Mesenchymal stem cell (in vitro differentiated cells and primary cell): ENCODE measurements around the gene RTF2.
"Not testable (repeated sequence)": the region's sequence is repeated elsewhere in the genome, so short reads cannot be mapped to it uniquely, and the experiment has no call there.

Experiments used
- DNase-seq: peaks from one replicate; pipeline ENCODE4 v3.0.0-alpha.2; 2013
- H2AFZ ChIP-seq: one replicate; pipeline ENCODE4 v1.6.1; 2013; ENCODE audit warnings: low read depth, mild to moderate bottlenecking, control low read depth, inconsistent platforms, low read length, moderate library complexity
- H2AK5ac ChIP-seq: 2 replicates; pipeline ENCODE4 v1.6.1; 2013; ENCODE audit warnings: low read length, moderate library complexity, mild to moderate bottlenecking, inconsistent platforms; ENCODE audit not compliant: severe bottlenecking
- H2BK120ac ChIP-seq: one replicate; pipeline ENCODE4 v1.6.1; 2013; ENCODE audit warnings: low read depth, mild to moderate bottlenecking, inconsistent platforms, low read length, moderate library complexity
- H2BK12ac ChIP-seq, 2 experiments: one replicate each; pipeline ENCODE4 v1.6.1; 2013; ENCODE audit warnings: inconsistent platforms in 2 of 2, low read length in 2 of 2, mild to moderate bottlenecking in 2 of 2, moderate library complexity in 2 of 2, control low read depth in 1 of 2
- H2BK15ac ChIP-seq: one replicate; pipeline ENCODE4 v1.6.1; 2013; ENCODE audit warnings: mild to moderate bottlenecking, low read depth, inconsistent platforms; ENCODE audit not compliant: poor library complexity, severe bottlenecking
- H2BK5ac ChIP-seq: 2 replicates; pipeline ENCODE4 v1.6.1; 2013; ENCODE audit warnings: low read depth, mild to moderate bottlenecking, low read length, control low read depth, inconsistent platforms; ENCODE audit not compliant: poor library complexity, severe bottlenecking
- H3K14ac ChIP-seq, 2 experiments: one replicate each; pipeline ENCODE4 v1.6.1; 2013; ENCODE audit warnings: inconsistent platforms in 2 of 2, low read length in 2 of 2, control low read depth in 1 of 2, mild to moderate bottlenecking in 1 of 2, moderate library complexity in 1 of 2
- H3K18ac ChIP-seq, 2 experiments: one replicate each; pipeline ENCODE4 v1.6.1; 2013; ENCODE audit warnings: inconsistent platforms in 2 of 2, low read length in 2 of 2, control low read depth in 1 of 2, low read depth in 1 of 2, mild to moderate bottlenecking in 1 of 2
- H3K23ac ChIP-seq, 2 experiments: one replicate each; pipeline ENCODE4 v1.6.1; 2013; ENCODE audit warnings: inconsistent platforms in 2 of 2, low read length in 2 of 2, mild to moderate bottlenecking in 2 of 2, moderate library complexity in 2 of 2, control low read depth in 1 of 2
- H3K27ac ChIP-seq: 2 replicates; pipeline ENCODE4 v1.5.1; 2013; ENCODE audit warnings: mild to moderate bottlenecking, moderate library complexity, low read length, control low read depth, inconsistent platforms; ENCODE audit not compliant: poor library complexity, severe bottlenecking
- H3K27me3 ChIP-seq, 2 experiments: 2 replicates each; pipeline versions ENCODE4 v1.6.1 to v1.7.0; 2013; ENCODE audit warnings: low read length in 2 of 2, mild to moderate bottlenecking in 2 of 2, moderate library complexity in 2 of 2, control low read depth in 1 of 2, inconsistent platforms in 1 of 2; ENCODE audit not compliant: control insufficient read depth in 1 of 2, insufficient read depth in 1 of 2
- H3K36me3 ChIP-seq, 2 experiments: 2 replicates each; pipeline versions ENCODE4 v1.6.1 to v1.7.0; 2013; ENCODE audit warnings: low read length in 2 of 2, control low read depth in 1 of 2, inconsistent platforms in 1 of 2, low read depth in 1 of 2, mild to moderate bottlenecking in 1 of 2; ENCODE audit not compliant: insufficient read depth in 2 of 2, control insufficient read depth in 1 of 2
- H3K4ac ChIP-seq, 2 experiments: one replicate each; pipeline ENCODE4 v1.6.1; 2013; ENCODE audit warnings: inconsistent platforms in 2 of 2, low read length in 2 of 2, mild to moderate bottlenecking in 2 of 2, moderate library complexity in 2 of 2, control low read depth in 1 of 2, low read depth in 1 of 2
- H3K4me1 ChIP-seq: 2 replicates; pipeline ENCODE4 v1.6.1; 2013; ENCODE audit warnings: low read depth, low read length, control low read depth; ENCODE audit not compliant: control insufficient read depth, insufficient read depth
- H3K4me2 ChIP-seq: 2 replicates; pipeline ENCODE4 v1.6.1; 2013; ENCODE audit warnings: low read length, mild to moderate bottlenecking, inconsistent platforms; ENCODE audit not compliant: poor library complexity, severe bottlenecking
- H3K4me3 ChIP-seq, 2 experiments: 2 replicates each; pipeline versions ENCODE4 v1.5.1 to v1.7.0; 2013; ENCODE audit warnings: low read length in 2 of 2, mild to moderate bottlenecking in 2 of 2, control low read depth in 1 of 2, low read depth in 1 of 2; ENCODE audit not compliant: insufficient read depth in 1 of 2
- H3K79me1 ChIP-seq: replicated peaks from 2 replicates; pipeline ENCODE4 v1.6.1; 2013; ENCODE audit warnings: mild to moderate bottlenecking, control low read depth, low read length, inconsistent platforms; ENCODE audit not compliant: poor library complexity, severe bottlenecking
- H3K9ac ChIP-seq: 2 replicates; pipeline ENCODE4 v1.7.0; 2013; ENCODE audit warnings: mild to moderate bottlenecking, low read length, moderate library complexity
- H3K9me3 ChIP-seq: 2 replicates; pipeline ENCODE4 v1.7.0; 2013; ENCODE audit warnings: mild to moderate bottlenecking, low read length; ENCODE audit not compliant: control insufficient read depth
- H4K8ac ChIP-seq: one replicate; pipeline ENCODE4 v1.6.1; 2013; ENCODE audit warnings: inconsistent platforms, mild to moderate bottlenecking, low read length, moderate library complexity
- H4K91ac ChIP-seq: one replicate; pipeline ENCODE4 v1.6.1; 2013; ENCODE audit warnings: mild to moderate bottlenecking, low read length, inconsistent platforms
- WGBS: methylation state at CpG from one replicate; pipeline ENCODE4 v1.1.7; 2013; ENCODE audit warnings: mixed read lengths; 5-methylcytosine and 5-hydroxymethylcytosine counted together

The RTF2 gene

GRCh38 chr20:56554869-56555268 lies 86.4 kb downstream of the RTF2 start:
- Histone ChIP-seq H3K27me3 (peaks cover 0 to 30% of the 10 kb centered on the region in 2 experiments), H2AK5ac (no peak overlapping the region), H4K8ac (no peak overlapping the region), H3K36me3 (no peaks in the 10 kb centered on the region), H3K4me3 (peak overlapping the region in 1 of 2 experiments; percentile 41), H3K79me1 (no peaks in the 10 kb centered on the region), H3K9me3 (no peaks in the 10 kb centered on the region), H3K27ac (peak overlapping the region; percentile 59), H4K91ac (no peak overlapping the region), H2BK12ac (no peak overlapping the region), H3K9ac (peak overlapping the region; percentile 56), H3K4me2 (no peak overlapping the region), H3K4me1 (peaks cover 1% of the 10 kb centered on the region), H3K14ac (no peak overlapping the region), H3K18ac (no peak overlapping the region), H2BK15ac (no peak overlapping the region), H2BK120ac (no peak overlapping the region), H2AFZ (no peak overlapping the region), H2BK5ac (no peak overlapping the region), H3K23ac (no peak overlapping the region), H3K4ac (no peak overlapping the region)
- DNase-seq, result peak; percentile 97
- WGBS, result 16% methylated on average over 3 of the region's 4 CpGs

- Histone ChIP-seq H4K91ac (no peak overlapping the region), H3K4me2 (no peak overlapping the region), H3K27ac (no peak overlapping the region), H3K79me1 (no peaks in the 10 kb centered on the region), H4K8ac (no peak overlapping the region), H3K9ac (no peak overlapping the region), H3K36me3 (no peaks in the 10 kb centered on the region), H2BK120ac (no peak overlapping the region), H3K18ac (no peak overlapping the region), H2BK5ac (no peak overlapping the region), H3K4ac (no peak overlapping the region), H3K9me3 (no peaks in the 10 kb centered on the region), H2BK12ac (no peak overlapping the region), H2AFZ (no peak overlapping the region), H2BK15ac (no peak overlapping the region), H3K4me1 (no peaks in the 10 kb centered on the region), H2AK5ac (no peak overlapping the region), H3K27me3 (peaks cover 0 to 30% of the 10 kb centered on the region in 2 experiments), H3K14ac (no peak overlapping the region), H3K23ac (no peak overlapping the region), H3K4me3 (no peak overlapping the region)
- 90% methylated on average over 6 of the region's 6 CpGs for WGBS
- DNase-seq, result no peak
Measured at GRCh38 chr20:56558968-56559367, 90.5 kb downstream of the RTF2 start.

DNA sequence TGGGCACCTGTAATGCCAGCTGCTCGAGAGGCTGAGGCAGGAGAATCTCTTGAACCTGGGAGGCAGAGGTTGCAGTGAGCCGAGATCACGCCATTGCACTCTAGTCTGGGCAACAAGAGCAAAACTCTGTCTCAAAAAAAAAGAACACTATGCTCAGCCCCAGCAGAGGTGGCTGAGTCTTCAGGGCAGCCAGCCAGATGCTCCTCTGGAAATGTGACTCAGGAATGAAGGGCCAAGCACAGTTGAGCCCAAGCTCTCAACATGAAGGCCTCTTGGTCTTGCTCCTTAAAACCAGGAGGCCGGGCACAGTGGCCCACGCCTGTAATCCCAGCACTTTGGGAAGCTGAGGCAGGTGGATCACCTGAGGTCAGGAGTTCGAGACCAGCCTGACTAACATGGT lies 96.1 kb downstream of the RTF2 start:
- not testable (repeated sequence) for H3K79me1 ChIP-seq, H3K4ac ChIP-seq, H3K9ac ChIP-seq, H4K91ac ChIP-seq, H2BK5ac ChIP-seq, H3K36me3 ChIP-seq, H2BK120ac ChIP-seq, H2AK5ac ChIP-seq, H3K18ac ChIP-seq, H3K27me3 ChIP-seq, H3K14ac ChIP-seq, H3K9me3 ChIP-seq, DNase-seq, H3K4me3 ChIP-seq, H3K27ac ChIP-seq, H3K4me2 ChIP-seq, H2AFZ ChIP-seq, H3K4me1 ChIP-seq, H2BK12ac ChIP-seq, H3K23ac ChIP-seq, H4K8ac ChIP-seq, H2BK15ac ChIP-seq
- 85% methylated on average over 6 of the region's 6 CpGs for WGBS

GRCh38 chr20:56565511-56565910 lies 97.1 kb downstream of the RTF2 start:
- no peak overlapping the region for H3K4me2 ChIP-seq
- no peaks in the 10 kb centered on the region for H3K27me3 ChIP-seq
- no peak overlapping the region for H3K23ac ChIP-seq
- H3K9me3 ChIP-seq, result no peaks in the 10 kb centered on the region
- no peak overlapping the region for H2BK12ac ChIP-seq
- no peak overlapping the region for H4K8ac ChIP-seq
- no peaks in the 10 kb centered on the region for H3K79me1 ChIP-seq
- no peak overlapping the region for H4K91ac ChIP-seq
- no peak overlapping the region for H2BK120ac ChIP-seq
- H2AK5ac ChIP-seq, result no peak overlapping the region
- no peaks in the 10 kb centered on the region for H3K4me1 ChIP-seq
- H3K4ac ChIP-seq, result no peak overlapping the region
- no peak overlapping the region for H2BK15ac ChIP-seq
- no peak overlapping the region for H2AFZ ChIP-seq
- no peak overlapping the region for H2BK5ac ChIP-seq
- H3K18ac ChIP-seq, result no peak overlapping the region
- no peak overlapping the region for H3K9ac ChIP-seq
- 94% methylated on average over 4 of the region's 4 CpGs for WGBS
- H3K27ac ChIP-seq, result no peak overlapping the region
- DNase-seq, result no peak
- no peaks in the 10 kb centered on the region for H3K36me3 ChIP-seq
- no peak overlapping the region for H3K14ac ChIP-seq
- H3K4me3 ChIP-seq, result no peak overlapping the region
